ENCODE results near the gene ATP6V0A1. TPM values are rescaled to one million over a fixed set of nuclear protein-coding genes. Genes with fewer than 3 reads are reported as not detected.

ATP6V0A1 gene
- total RNA-seq, 3 donors from 2014 or later = 88.5 to 105 (median 95.6) TPM

DNA sequence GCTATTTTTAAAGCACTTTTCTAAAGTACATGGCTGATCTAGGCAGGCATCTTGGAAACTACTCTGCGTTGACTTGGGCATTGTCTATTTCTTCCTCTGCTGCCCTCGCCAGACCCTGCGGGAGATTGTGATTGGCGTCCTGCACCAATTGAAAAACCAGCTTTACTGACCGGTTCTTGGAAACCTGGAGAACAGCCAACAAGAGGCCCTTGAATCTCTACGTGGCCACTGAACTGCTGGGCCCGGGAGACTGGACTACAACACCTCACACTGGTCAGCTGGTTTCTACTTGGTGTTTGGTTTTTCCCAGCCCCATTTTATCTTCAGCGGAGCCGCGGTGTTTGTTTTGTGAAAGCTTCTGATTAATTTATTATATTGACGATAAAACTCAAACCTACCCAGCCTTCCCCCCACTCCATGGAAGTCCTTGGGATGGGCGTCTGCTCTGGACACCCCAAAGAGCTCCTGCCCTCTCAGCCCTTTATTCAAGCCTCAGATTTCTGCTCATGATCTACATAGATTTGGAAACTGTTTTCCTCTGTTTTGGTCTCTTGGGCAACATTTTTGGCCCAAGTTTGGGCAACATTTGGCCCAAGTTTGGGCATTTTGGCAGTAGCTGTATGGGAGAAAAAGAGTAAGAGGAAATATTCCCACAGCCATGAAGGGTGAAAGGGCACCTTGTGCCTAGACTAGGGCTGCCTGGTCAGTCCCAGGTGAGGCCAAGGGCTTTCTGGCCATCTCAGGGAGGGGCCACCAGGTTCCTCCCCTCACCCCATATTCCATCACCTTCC is 113.0 kb downstream of the ATP6V0A1 start:
- intact Hi-C loops (cut with DNase I, micrococcal nuclease) = loop anchor here in 1 of 2 donors (10.0 kb wide), 1 partner anchor 103 kb away; the partner anchor contains the start of gene PLEKHH3
- H3K4me1 ChIP-seq (ENCODE audit: low read depth) = peaks cover 20% of the 10 kb centered on the region
- TF ChIP-seq, protein P1, sequence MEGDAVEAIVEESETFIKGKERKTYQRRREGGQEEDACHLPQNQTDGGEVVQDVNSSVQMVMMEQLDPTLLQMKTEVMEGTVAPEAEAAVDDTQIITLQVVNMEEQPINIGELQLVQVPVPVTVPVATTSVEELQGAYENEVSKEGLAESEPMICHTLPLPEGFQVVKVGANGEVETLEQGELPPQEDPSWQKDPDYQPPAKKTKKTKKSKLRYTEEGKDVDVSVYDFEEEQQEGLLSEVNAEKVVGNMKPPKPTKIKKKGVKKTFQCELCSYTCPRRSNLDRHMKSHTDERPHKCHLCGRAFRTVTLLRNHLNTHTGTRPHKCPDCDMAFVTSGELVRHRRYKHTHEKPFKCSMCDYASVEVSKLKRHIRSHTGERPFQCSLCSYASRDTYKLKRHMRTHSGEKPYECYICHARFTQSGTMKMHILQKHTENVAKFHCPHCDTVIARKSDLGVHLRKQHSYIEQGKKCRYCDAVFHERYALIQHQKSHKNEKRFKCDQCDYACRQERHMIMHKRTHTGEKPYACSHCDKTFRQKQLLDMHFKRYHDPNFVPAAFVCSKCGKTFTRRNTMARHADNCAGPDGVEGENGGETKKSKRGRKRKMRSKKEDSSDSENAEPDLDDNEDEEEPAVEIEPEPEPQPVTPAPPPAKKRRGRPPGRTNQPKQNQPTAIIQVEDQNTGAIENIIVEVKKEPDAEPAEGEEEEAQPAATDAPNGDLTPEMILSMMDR (IDR thresholded peaks at IDR 0.05) = no peak
- H3K9me3 ChIP-seq = no peaks in the 10 kb centered on the region
- H3K36me3 ChIP-seq (ENCODE audit: low read depth) = peaks cover 20% of the 10 kb centered on the region
- no peak for ATAC-seq
- DNase-seq = peak in 1 of 3 donors; percentile 1
- no peak overlapping the region for H3K4me3 ChIP-seq

Small RNA genes lying within 50 kb of the gene (microRNA-seq; reads per million reads assigned to microRNA genes)
- gene MIR5010 = 7.7 reads per million, percentile 30 among the genes with 10 or more reads in this experiment
- 0.93 reads per million for gene MIR548AT

Other genes starting within 250 kb of the ATP6V0A1 start
- gene STAT5B, start 182.5 kb upstream of the ATP6V0A1 start, total RNA-seq = 10 to 100 TPM; 30.1 to 93.0 (median 32.2) TPM
- 10 to 100 TPM; 26.4 to 53.7 (median 29.7) TPM for gene STAT5A, start 170.4 kb upstream of the ATP6V0A1 start, total RNA-seq
- 100 to 1,000 TPM; 158 to 230 (median 227) TPM for gene STAT3, start 70.4 kb upstream of the ATP6V0A1 start, total RNA-seq
- gene CAVIN1, start 35.6 kb upstream of the ATP6V0A1 start, total RNA-seq = 100 to 1,000 TPM in 1 of 3 donors, 10 to 100 TPM in 2; 19.3 to 246 (median 52.4) TPM
- gene NAGLU, start 77.4 kb downstream of the ATP6V0A1 start, total RNA-seq = 10 to 100 TPM; 28.9 to 51.8 (median 35.6) TPM
- 1 to 10 TPM; 1.5 to 2.5 (median 1.7) TPM for gene HSD17B1, start 94.0 kb downstream of the ATP6V0A1 start, total RNA-seq
- 10 to 100 TPM; 74.5 to 98.7 (median 87.8) TPM for gene COASY, start 103.3 kb downstream of the ATP6V0A1 start, total RNA-seq
- gene MLX, start 108.2 kb downstream of the ATP6V0A1 start, total RNA-seq = 100 to 1,000 TPM in 2 of 3 donors, 10 to 100 TPM in 1; 69.6 to 110 (median 103) TPM
- gene PSMC3IP, start 118.9 kb downstream of the ATP6V0A1 start, total RNA-seq = 1 to 10 TPM; 1.9 to 6.4 (median 3.1) TPM
- gene RETREG3, start 150.5 kb downstream of the ATP6V0A1 start, total RNA-seq = 10 to 100 TPM; 56.4 to 72.2 (median 67.1) TPM
- 10 to 100 TPM; 17.2 to 42.6 (median 40.9) TPM for gene TUBG1, start 150.8 kb downstream of the ATP6V0A1 start, total RNA-seq
- 10 to 100 TPM in 1 of 3 donors, 1 to 10 TPM in 2; 1.8 to 24.9 (median 6.1) TPM for gene TUBG2, start 200.4 kb downstream of the ATP6V0A1 start, total RNA-seq
- 10 to 100 TPM in 2 of 3 donors, 1 to 10 TPM in 1; 4.3 to 27.5 (median 10.4) TPM for gene PLEKHH3, start 218.1 kb downstream of the ATP6V0A1 start, total RNA-seq
- 1 to 10 TPM in 2 of 3 donors, not detected in 1; 1.6 to 2.6 TPM for gene CCR10, start 223.0 kb downstream of the ATP6V0A1 start, total RNA-seq
- gene CNTNAP1, start 223.7 kb downstream of the ATP6V0A1 start, total RNA-seq = 10 to 100 TPM in 1 of 3 donors, 1 to 10 TPM in 2; 1.4 to 37.4 (median 7.1) TPM

Data from mucosa of descending colon (tissue), 3 donors.